ENCODE results near the gene MEX3A. TPM values are rescaled to one million over a fixed set of nuclear protein-coding genes. Genes with fewer than 3 reads are reported as not detected.
A peak's percentile ranks its signal among the peaks of the same experiment; 100 is the strongest.

The MEX3A gene
- total and polyA plus RNA-seq, 8 donors, result 0.86 to 59.0 (median 48.8) TPM

DNA sequence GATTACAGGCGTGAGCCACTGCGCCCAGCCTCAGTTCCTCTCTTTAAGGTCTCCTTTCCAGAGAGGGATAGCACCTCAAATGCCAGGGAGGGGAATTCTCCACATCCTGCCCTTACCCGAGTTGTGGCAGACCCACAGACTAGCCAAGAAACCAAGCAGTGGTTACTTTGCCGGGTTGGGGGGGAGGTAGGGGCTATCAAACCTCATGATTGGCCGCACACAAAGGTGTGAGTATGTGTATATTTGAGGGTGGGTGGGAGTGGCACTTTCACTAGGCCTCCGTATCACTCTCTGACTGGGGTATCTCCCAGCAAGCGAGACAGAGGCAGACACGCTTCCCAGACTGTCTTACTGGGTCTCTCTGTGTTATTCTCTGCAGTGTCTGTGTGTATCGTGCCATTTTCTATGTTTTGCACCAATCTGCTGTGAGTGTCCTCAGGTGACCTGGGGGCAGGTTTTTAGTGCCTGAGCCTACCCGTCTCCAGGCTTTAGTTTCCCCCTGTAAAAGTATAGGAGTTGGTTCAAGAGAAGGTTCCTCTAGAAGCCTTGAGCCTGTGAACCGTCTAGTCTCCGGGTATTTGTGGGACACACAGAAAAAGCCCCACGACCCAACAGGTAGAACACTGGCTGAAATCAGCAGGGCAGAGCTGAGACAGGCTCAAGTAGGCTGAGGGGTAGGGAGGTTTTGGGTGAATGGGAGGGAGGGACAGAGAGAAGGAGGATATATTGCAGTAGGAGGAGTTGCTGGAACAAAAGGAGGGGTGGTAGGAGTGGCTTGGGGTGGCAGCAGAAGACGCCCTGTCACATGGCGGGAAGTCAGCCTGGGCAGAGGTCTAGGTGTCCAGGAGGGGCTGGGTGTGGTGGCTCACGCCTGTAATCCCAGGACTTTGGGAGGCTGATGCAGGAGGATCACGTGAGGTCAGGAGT is 42.6 kb upstream of the MEX3A start:
- ATAC-seq (peak; percentile 3), DNase-seq (peak in 2 of 4 donors; percentile 76 to 80)
- peaks cover 0 to 41% of the 10 kb centered on the region in 2 donors for H3K27me3 ChIP-seq
- intact Hi-C loops (cut with DNase I), result no loop called here
- peaks cover 0 to 7% of the 10 kb centered on the region in 2 donors for H3K36me3 ChIP-seq
- peak overlapping the region; percentile 93 to 98 for H3K27ac ChIP-seq
- H3K4me1 ChIP-seq, result peaks cover 96 to 100% of the 10 kb centered on the region in 2 donors
- no peak overlapping the region for H3K4me3 ChIP-seq
- TF ChIP-seq, protein P1, sequence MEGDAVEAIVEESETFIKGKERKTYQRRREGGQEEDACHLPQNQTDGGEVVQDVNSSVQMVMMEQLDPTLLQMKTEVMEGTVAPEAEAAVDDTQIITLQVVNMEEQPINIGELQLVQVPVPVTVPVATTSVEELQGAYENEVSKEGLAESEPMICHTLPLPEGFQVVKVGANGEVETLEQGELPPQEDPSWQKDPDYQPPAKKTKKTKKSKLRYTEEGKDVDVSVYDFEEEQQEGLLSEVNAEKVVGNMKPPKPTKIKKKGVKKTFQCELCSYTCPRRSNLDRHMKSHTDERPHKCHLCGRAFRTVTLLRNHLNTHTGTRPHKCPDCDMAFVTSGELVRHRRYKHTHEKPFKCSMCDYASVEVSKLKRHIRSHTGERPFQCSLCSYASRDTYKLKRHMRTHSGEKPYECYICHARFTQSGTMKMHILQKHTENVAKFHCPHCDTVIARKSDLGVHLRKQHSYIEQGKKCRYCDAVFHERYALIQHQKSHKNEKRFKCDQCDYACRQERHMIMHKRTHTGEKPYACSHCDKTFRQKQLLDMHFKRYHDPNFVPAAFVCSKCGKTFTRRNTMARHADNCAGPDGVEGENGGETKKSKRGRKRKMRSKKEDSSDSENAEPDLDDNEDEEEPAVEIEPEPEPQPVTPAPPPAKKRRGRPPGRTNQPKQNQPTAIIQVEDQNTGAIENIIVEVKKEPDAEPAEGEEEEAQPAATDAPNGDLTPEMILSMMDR (IDR thresholded peaks at IDR 0.05), result no peak
- H3K9me3 ChIP-seq, result no peaks in the 10 kb centered on the region

DNA sequence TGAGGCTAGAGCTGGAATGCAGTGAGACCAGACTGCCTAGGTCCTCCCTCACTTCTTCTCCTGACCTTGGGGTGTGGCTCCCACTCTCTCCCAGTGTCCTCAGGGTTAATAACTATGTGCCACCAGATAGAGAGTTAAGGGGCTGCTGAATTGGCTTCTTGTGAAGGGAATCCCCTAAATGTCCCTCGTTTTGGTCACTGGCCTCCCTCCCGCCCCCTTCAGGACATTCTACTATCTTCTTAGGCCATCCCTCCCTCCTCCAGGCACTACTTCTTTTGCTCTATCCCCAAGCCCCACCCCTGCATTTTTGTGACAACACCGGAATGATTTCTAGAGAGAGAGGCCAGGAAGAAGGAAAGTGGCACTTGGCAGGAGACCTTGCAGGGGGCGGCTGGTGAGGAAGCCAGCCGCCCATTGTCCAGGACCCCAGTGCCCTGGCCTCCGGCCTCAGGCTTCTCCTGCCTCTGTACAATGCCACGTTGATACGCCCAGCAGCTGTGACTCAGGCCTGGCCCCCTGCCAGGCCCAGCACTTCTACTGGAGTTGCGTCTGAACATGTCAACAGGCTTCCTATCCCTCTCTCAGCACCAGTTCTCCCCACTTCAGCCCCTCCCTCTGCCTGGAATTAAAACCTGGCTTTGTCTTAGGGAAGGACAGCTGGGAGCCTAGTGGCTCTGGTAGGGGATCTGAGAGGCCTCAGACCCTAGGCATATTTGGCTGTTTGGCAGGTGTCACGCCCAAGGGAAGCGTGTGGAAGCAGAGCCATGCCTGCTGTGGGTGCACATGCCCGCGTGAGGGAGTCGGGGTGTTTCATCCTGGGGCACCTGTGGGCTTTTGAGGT is 41.3 kb upstream of the MEX3A start:
- Histone ChIP-seq H3K27ac (peak overlapping the region; percentile 93 to 98), H3K9me3 (no peaks in the 10 kb centered on the region), H3K36me3 (peaks cover 0 to 7% of the 10 kb centered on the region in 2 donors), H3K27me3 (peaks cover 0 to 39% of the 10 kb centered on the region in 2 donors), H3K4me1 (peaks cover 96 to 100% of the 10 kb centered on the region in 2 donors), H3K4me3 (peak overlapping the region; percentile 4 to 27)
- peak; percentile 60 for ATAC-seq
- TF ChIP-seq, protein P1 (IDR thresholded peaks at IDR 0.05), result peak in 1 of 2 donors; percentile 15
- DNase-seq, result peak; percentile 93 to 99 (median 95)
- intact Hi-C loops (cut with DNase I), result no loop called here

DNA sequence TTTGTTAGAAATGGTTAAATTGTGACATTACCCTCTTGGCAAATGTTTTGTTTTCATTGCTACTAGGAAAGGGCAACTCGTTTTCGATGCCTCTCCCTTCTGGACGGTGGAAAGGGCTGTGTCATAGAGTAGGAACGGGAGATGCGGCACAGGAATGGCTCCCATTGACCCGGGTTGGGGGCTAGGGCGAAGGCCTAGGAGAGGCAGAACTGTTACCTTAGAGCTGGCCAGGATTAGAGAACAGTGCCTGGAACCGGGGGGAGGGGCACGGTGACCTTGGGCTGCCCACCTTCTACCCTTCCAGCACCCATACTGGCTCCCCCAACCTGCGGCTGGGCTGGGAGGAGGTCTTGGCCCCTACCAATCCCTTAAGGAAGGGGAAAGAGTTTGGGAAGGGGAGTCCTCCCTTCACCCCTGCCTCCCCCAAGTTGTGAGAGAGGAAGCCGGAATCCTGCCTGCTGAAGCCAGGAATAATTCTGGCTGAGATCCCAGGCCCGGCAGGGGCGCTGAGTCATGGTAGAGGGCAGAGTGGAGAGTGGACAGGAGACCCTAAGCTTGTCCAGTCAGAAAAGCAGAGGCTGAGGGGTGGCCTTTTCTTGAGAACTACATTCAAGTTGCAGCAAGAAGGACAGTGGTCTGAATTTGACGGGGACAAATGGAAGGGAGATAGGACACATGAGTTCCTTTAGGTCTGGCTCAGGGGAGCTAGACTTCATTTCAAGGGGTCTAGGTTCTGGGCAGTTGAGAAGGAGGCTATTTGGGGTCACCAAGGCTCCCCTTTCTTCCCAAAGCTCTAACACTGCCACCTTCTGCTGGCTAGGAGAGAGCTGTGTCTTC is 40.5 kb upstream of the MEX3A start:
- H3K4me1 ChIP-seq, result peaks cover 89 to 100% of the 10 kb centered on the region in 2 donors

DNA sequence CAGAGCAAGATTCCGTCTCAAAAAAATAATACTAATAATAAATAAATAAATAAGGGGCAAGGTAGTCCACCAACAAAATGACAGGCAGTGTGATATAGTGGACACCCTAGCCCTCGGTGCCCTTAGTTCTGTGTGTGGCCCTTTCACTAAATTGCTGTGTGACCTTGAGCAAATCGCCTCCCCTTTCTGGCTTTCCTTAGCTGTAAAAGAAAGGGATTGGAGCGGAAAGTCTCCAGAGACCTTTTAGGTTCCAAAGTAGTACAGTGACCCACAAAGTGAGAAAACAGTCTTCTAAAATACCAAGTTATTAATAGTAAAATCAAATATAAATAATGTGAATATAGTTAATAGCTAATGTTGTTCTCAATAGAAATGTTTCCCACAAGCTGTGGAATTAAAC is 39.8 kb upstream of the MEX3A start:
- intact Hi-C loops (cut with DNase I), result no loop called here
- peak overlapping the region; percentile 93 to 98 for H3K27ac ChIP-seq
- peak overlapping the region; percentile 5 to 27 for H3K4me3 ChIP-seq
- peaks cover 90 to 100% of the 10 kb centered on the region in 2 donors for H3K4me1 ChIP-seq
- TF ChIP-seq, protein P1 (IDR thresholded peaks at IDR 0.05), result no peak
- H3K9me3 ChIP-seq, result no peaks in the 10 kb centered on the region
- no peak for DNase-seq
- H3K36me3 ChIP-seq, result peaks cover 0 to 3% of the 10 kb centered on the region in 2 donors
- H3K27me3 ChIP-seq, result peaks cover 0 to 41% of the 10 kb centered on the region in 2 donors
- ATAC-seq, result no peak

More for the DNA sequence above, 40.5 kb upstream of the MEX3A start:
- Histone ChIP-seq H3K9me3 (no peaks in the 10 kb centered on the region), H3K4me3 (peak overlapping the region; percentile 5 to 27), H3K27me3 (peaks cover 0 to 38% of the 10 kb centered on the region in 2 donors), H3K36me3 (peaks cover 0 to 4% of the 10 kb centered on the region in 2 donors), H3K27ac (peak overlapping the region; percentile 93 to 98)
- ATAC-seq, result peak; percentile 24
- intact Hi-C loops (cut with DNase I), result no loop called here
- TF ChIP-seq, protein P1 (IDR thresholded peaks at IDR 0.05), result no peak
- DNase-seq, result peak in 3 of 4 donors; percentile 82 to 87 (median 85)

All from left lung (tissue), 10 donors.